Gastroesophageal sphincter (tissue), 4 donors: ENCODE results near the gene WDR38. TPM values are rescaled to one million over a fixed set of nuclear protein-coding genes. Genes with fewer than 3 reads are reported as not detected.

Experiments used
- ATAC-seq: fragments of 150-250 bp; one replicate; pipeline ENCODE4 v1.9.1; 2016; ENCODE audit warnings: mild to moderate bottlenecking, moderate library complexity
- H3K27ac ChIP-seq, 4 donors: fragments of 200-600 bp; sonication (generic) in 3 of 4; 1 replicate in 3 of 4; 2 replicates in 1 of 4; pipeline ENCODE4 v1.5.1; 2016 to 2019
- H3K27me3 ChIP-seq: fragments of 200-600 bp; sonication (generic); one replicate; pipeline ENCODE4 v1.5.1; 2019
- H3K36me3 ChIP-seq, 2 donors: fragments of 200-600 bp; sonication (generic); one replicate each; pipeline ENCODE4 v1.5.1; 2019; ENCODE audit warnings: control low read depth in 1 of 2
- H3K4me1 ChIP-seq, 3 donors: fragments of 200-600 bp; sonication (generic); 1 replicate in 2 of 3; 2 replicates in 1 of 3; pipeline ENCODE4 v1.5.1; 2016 to 2019; ENCODE audit warnings: control low read depth in 2 of 3
- H3K4me3 ChIP-seq, 2 donors: fragments of 200-600 bp; sonication (generic); one replicate each; pipeline ENCODE4 v1.5.1; 2019; ENCODE audit warnings: mild to moderate bottlenecking in 1 of 2, moderate library complexity in 1 of 2
- H3K9me3 ChIP-seq, 3 donors: fragments of 200-600 bp; sonication (generic); one replicate each; pipeline ENCODE4 v1.5.1; 2017 to 2019; ENCODE audit warnings: control low read depth in 2 of 3
- EP300 ChIP-seq: sonication (generic); formaldehyde crosslinking; IDR thresholded peaks from one replicate; pipeline ENCODE4 v1.6.1; 2017; ENCODE audit warnings: antibody characterized with exemption, mild to moderate bottlenecking
- POLR2A ChIP-seq, 2 donors: fragments of 450-650 bp; IDR thresholded peaks; one replicate each; pipeline ENCODE4 v1.6.1; 2017; ENCODE audit warnings: antibody characterized with exemption in 2 of 2, mild to moderate bottlenecking in 2 of 2, moderate library complexity in 1 of 2
- POLR2AphosphoS5 ChIP-seq: sonication (generic); formaldehyde crosslinking; IDR thresholded peaks from one replicate; pipeline ENCODE4 v1.6.1; 2017; ENCODE audit warnings: antibody characterized with exemption
- WGBS, 2 donors: methylation state at CpG; one replicate each; pipeline ENCODE4 v1.1.5; 2018; ENCODE audit warnings: low coverage in 1 of 2; 5-methylcytosine and 5-hydroxymethylcytosine counted together
- total RNA-seq, 4 donors: library from RNA; depleted of rRNA; stranded (reverse); fragments of >200 nt; gene quantifications; one replicate each; pipeline ENCODE4 v1.1.0, GENCODE V29; 2016
- TF ChIP-seq, protein P1 (sequence below), 4 experiments: fragments of 200-600 bp in 2 of 4; fragments of 450-650 bp in 2 of 4; sonication (generic) in 1 of 4; IDR thresholded peaks; one replicate each; pipeline ENCODE4 v1.5.1; 2017 to 2019; ENCODE audit warnings: antibody characterized with exemption in 4 of 4, mild to moderate bottlenecking in 2 of 4, moderate library complexity in 2 of 4

The WDR38 gene
- total RNA-seq, 4 donors from 2014 or later: not detected

DNA sequence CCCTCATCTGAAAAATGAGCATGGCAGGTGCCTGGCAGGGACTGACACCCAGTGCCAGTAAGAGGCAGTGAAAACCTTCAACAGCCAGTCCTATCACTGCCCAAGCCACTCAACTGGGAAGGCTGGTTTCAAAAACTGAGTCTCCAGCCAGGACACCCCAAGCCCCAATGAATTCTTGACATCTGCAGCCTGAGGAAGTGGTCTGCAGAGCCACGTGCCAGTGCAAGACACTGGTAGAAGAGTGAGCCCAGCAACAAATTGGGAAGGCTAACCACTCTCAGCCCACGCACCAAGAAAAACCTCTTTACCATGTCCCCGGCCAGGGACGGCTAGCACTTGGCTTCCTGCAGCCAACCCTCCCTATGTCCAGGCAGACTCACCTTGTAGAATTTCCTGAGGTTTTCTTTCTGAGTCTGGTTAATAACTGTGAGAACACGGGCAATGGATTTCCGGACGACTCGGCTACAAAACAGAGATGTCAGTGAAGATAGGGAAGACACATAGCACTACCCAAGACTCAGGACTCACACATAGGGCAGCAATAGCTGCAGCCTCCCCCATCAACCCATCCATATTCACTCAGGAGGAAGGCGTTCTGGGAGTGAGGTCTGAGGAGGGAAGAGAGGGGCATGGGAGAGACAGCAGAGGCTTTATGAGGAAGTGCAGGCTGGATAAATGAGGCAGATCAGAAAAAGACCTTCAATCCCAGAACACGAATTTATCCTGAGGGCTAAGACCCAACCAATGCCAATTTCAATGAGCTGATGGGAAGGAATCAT lies 6.7 kb downstream of the WDR38 start:
- Histone ChIP-seq H3K27me3 (no peaks in the 10 kb centered on the region), H3K9me3 (no peaks in the 10 kb centered on the region), H3K27ac (peak overlapping the region in 2 of 4 donors; percentile 91 to 92), H3K4me3 (no peak overlapping the region), H3K4me1 (peaks cover 0 to 41% (median 13%) of the 10 kb centered on the region in 3 donors), H3K36me3 (peaks cover 0 to 48% of the 10 kb centered on the region in 2 donors)
- TF ChIP-seq EP300: no peak
- no peak for TF ChIP-seq POLR2AphosphoS5
- no peak for TF ChIP-seq POLR2A (IDR thresholded peaks at IDR 0.05)
- TF ChIP-seq, protein P1, sequence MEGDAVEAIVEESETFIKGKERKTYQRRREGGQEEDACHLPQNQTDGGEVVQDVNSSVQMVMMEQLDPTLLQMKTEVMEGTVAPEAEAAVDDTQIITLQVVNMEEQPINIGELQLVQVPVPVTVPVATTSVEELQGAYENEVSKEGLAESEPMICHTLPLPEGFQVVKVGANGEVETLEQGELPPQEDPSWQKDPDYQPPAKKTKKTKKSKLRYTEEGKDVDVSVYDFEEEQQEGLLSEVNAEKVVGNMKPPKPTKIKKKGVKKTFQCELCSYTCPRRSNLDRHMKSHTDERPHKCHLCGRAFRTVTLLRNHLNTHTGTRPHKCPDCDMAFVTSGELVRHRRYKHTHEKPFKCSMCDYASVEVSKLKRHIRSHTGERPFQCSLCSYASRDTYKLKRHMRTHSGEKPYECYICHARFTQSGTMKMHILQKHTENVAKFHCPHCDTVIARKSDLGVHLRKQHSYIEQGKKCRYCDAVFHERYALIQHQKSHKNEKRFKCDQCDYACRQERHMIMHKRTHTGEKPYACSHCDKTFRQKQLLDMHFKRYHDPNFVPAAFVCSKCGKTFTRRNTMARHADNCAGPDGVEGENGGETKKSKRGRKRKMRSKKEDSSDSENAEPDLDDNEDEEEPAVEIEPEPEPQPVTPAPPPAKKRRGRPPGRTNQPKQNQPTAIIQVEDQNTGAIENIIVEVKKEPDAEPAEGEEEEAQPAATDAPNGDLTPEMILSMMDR (IDR thresholded peaks at IDR 0.05): no peak
- no peak for ATAC-seq
- WGBS, 2 donors: 33 to 63% methylated on average over 1 to 8 of the region's 10 CpGs

GRCh38 chr9:124860582-124861341 lies 7.5 kb downstream of the WDR38 start:
- Histone ChIP-seq H3K27me3 (no peaks in the 10 kb centered on the region), H3K4me1 (peaks cover 0 to 41% (median 13%) of the 10 kb centered on the region in 3 donors), H3K9me3 (no peaks in the 10 kb centered on the region), H3K27ac (peak overlapping the region in 3 of 4 donors; percentile 91 to 92 (median 91)), H3K4me3 (peak overlapping the region; percentile 63 to 84), H3K36me3 (peaks cover 0 to 48% of the 10 kb centered on the region in 2 donors)
- 13 to 20% methylated on average over 3 to 5 of the region's 12 CpGs for WGBS, 2 donors
- TF ChIP-seq POLR2A (IDR thresholded peaks at IDR 0.05) (no peak), POLR2AphosphoS5 (no peak), EP300 (no peak)
- TF ChIP-seq, protein P1 (IDR thresholded peaks at IDR 0.05): no peak
- no peak for ATAC-seq

- H3K27me3 ChIP-seq: no peaks in the 10 kb centered on the region
- 0% methylated on average over 13 of the region's 92 CpGs; no CpG with 5 or more reads in 1 of the 2 donors for WGBS, 2 donors
- H3K4me1 ChIP-seq: peaks cover 0 to 41% (median 13%) of the 10 kb centered on the region in 3 donors
- ATAC-seq: peak; percentile 98
- no peak for TF ChIP-seq EP300
- peak; percentile 80 to 86 for TF ChIP-seq POLR2A (IDR thresholded peaks at IDR 0.05)
- TF ChIP-seq, protein P1 (IDR thresholded peaks at IDR 0.05): peak in 3 of 4 experiments; percentile 3 to 36 (median 36)
- TF ChIP-seq POLR2AphosphoS5: peak; percentile 93
- peak within 1 kb of the TSS; percentile 64 to 92 (median 91) for H3K27ac ChIP-seq
- H3K9me3 ChIP-seq: no peaks in the 10 kb centered on the region
- H3K36me3 ChIP-seq: peaks cover 0 to 40% of the 10 kb centered on the region in 2 donors
- H3K4me3 ChIP-seq: peak within 1 kb of the TSS; percentile 63 to 84
Observed at GRCh38 chr9:124861342-124862229, 8.3 kb downstream of the WDR38 start, which contains the start of the genes ARPC5L and RPL35. ARPC5L (plus strand) TSS chr9:124862130; CDS start chr9:124869291, 7,161 bp downstream. RPL35 (minus strand) TSS chr9:124861957; CDS start chr9:124861912, 45 bp downstream.

DNA sequence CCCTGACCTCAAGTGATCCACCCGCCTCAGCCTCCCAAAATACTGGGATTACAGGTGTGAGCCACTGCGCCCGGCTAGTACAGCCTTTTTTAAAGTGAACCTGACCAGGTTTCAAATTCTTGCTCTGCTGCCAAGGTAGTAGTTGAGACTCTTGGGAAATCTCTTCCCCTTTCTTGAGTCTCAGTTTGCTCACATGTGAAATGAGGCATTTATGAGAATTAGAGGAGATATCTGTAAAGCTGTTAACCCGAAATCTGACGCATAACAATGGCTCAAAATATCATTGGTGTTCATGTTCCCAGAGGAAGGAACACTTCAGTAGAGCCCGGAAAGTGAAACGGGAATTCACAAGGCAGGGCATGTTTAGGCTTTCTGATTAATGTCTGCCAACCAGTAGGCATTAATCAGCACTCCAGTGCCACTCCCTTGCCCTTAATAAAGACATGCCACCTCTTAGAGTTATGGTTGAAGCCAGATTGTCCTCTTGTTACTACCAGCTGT lies 10.2 kb downstream of the WDR38 start:
- Histone ChIP-seq H3K4me1 (peaks cover 0 to 50% (median 18%) of the 10 kb centered on the region in 3 donors), H3K36me3 (peaks cover 0 to 22% of the 10 kb centered on the region in 2 donors), H3K27me3 (no peaks in the 10 kb centered on the region), H3K4me3 (no peak overlapping the region), H3K27ac (peak overlapping the region in 3 of 4 donors; percentile 13 to 92 (median 91)), H3K9me3 (no peaks in the 10 kb centered on the region)
- ATAC-seq: no peak
- 55 to 56% methylated on average over 3 to 6 of the region's 7 CpGs for WGBS, 2 donors
- TF ChIP-seq POLR2A (IDR thresholded peaks at IDR 0.05) (no peak), EP300 (no peak), POLR2AphosphoS5 (no peak)
- TF ChIP-seq, protein P1 (IDR thresholded peaks at IDR 0.05): no peak
